Breast epithelium (tissue), 4 donors: Measurements from ENCODE around the gene DYNC1I1. TPM values are rescaled to one million over a fixed set of nuclear protein-coding genes. Genes with fewer than 3 reads are reported as not detected.

Experiments
- DNase-seq, 2 donors: peaks; one replicate each; pipeline ENCODE4 v3.0.0-alpha.2; 2019; ENCODE audit warnings: low spot score in 2 of 2
- H3K27ac ChIP-seq, 2 donors: fragments of 200-600 bp; sonication (generic) in 1 of 2; one replicate each; pipeline ENCODE4 v1.5.1; 2016 to 2019; ENCODE audit warnings: mild to moderate bottlenecking in 1 of 2
- H3K27me3 ChIP-seq, 2 donors: fragments of 200-600 bp; sonication (generic) in 1 of 2; one replicate each; pipeline versions ENCODE4 v1.5.1 to v1.6.0; 2017 to 2019; ENCODE audit warnings: control low read depth in 1 of 2, mild to moderate bottlenecking in 1 of 2
- H3K36me3 ChIP-seq: fragments of 200-600 bp; one replicate; pipeline ENCODE4 v1.5.1; 2019
- H3K4me1 ChIP-seq, 2 donors: fragments of 200-600 bp; sonication (generic); one replicate each; pipeline ENCODE4 v1.5.1; 2016 to 2019; ENCODE audit warnings: control low read depth in 1 of 2
- H3K4me3 ChIP-seq, 3 donors: fragments of 200-600 bp; sonication (generic); 1 replicate in 2 of 3; 2 replicates in 1 of 3; pipeline ENCODE4 v1.5.1; 2016 to 2019; ENCODE audit warnings: mild to moderate bottlenecking in 3 of 3, moderate library complexity in 2 of 3
- H3K9me3 ChIP-seq, 2 donors: fragments of 200-600 bp; sonication (generic) in 1 of 2; one replicate each; pipeline ENCODE4 v1.5.1; 2016 to 2019; ENCODE audit warnings: control low read depth in 1 of 2
- CTCF ChIP-seq, 3 donors: fragments of 450-650 bp; IDR thresholded peaks; one replicate each; pipeline ENCODE4 v1.5.1; 2016 to 2017; ENCODE audit warnings: antibody characterized with exemption in 3 of 3, mild to moderate bottlenecking in 3 of 3, moderate library complexity in 3 of 3
- POLR2A ChIP-seq: fragments of 450-650 bp; IDR thresholded peaks from one replicate; pipeline ENCODE4 v1.6.1; 2016; ENCODE audit warnings: antibody characterized with exemption, mild to moderate bottlenecking, moderate library complexity
- POLR2AphosphoS5 ChIP-seq, 3 donors: sonication (generic); formaldehyde crosslinking; IDR thresholded peaks; one replicate each; pipeline ENCODE4 v1.6.1; 2017; ENCODE audit warnings: antibody characterized with exemption in 3 of 3
- intact Hi-C: fragments of 100-400 bp; cut with DNase I; formaldehyde crosslinking; loops from one replicate; pipeline ENCODE4 v1.15.1; 2023; ENCODE audit warnings: low total_unique reads
- total RNA-seq, 3 donors: library from RNA; depleted of rRNA; stranded (reverse); fragments of >200 nt; gene quantifications; one replicate each; pipeline ENCODE4 v1.1.0, GENCODE V29; 2016

Gene DYNC1I1
- total RNA-seq, 3 donors from 2014 or later: 5.7 to 7.7 (median 6.6) TPM

- no peaks in the 10 kb centered on the region for H3K4me1 ChIP-seq
- no peak overlapping the region for H3K4me3 ChIP-seq
- TF ChIP-seq POLR2A (no peak), POLR2AphosphoS5 (IDR thresholded peaks at IDR 0.05) (no peak), CTCF (IDR thresholded peaks at IDR 0.05) (no peak)
- DNase-seq: no peak
- peaks cover 0 to 11% of the 10 kb centered on the region in 2 donors for H3K27me3 ChIP-seq
- H3K27ac ChIP-seq: no peak overlapping the region
- H3K9me3 ChIP-seq: no peaks in the 10 kb centered on the region
- intact Hi-C loops: no loop called here
- H3K36me3 ChIP-seq: no peaks in the 10 kb centered on the region
These were observed 136.1 kb downstream of the DYNC1I1 start for GRCh38 chr7:95908499-95908898.

GRCh38 chr7:95910341-95910740 is 138.0 kb downstream of the DYNC1I1 start:
- Histone ChIP-seq H3K27ac (no peak overlapping the region), H3K36me3 (no peaks in the 10 kb centered on the region), H3K9me3 (no peaks in the 10 kb centered on the region), H3K4me1 (no peaks in the 10 kb centered on the region), H3K4me3 (no peak overlapping the region), H3K27me3 (peaks cover 0 to 11% of the 10 kb centered on the region in 2 donors)
- no peak for DNase-seq
- TF ChIP-seq POLR2A (no peak), POLR2AphosphoS5 (IDR thresholded peaks at IDR 0.05) (no peak), CTCF (IDR thresholded peaks at IDR 0.05) (no peak)
- intact Hi-C loops: no loop called here

GRCh38 chr7:95915731-95916130 is 143.4 kb downstream of the DYNC1I1 start:
- Histone ChIP-seq H3K27ac (no peak overlapping the region), H3K4me3 (no peak overlapping the region), H3K9me3 (no peaks in the 10 kb centered on the region), H3K36me3 (no peaks in the 10 kb centered on the region), H3K4me1 (no peaks in the 10 kb centered on the region), H3K27me3 (no peaks in the 10 kb centered on the region)
- TF ChIP-seq POLR2A (no peak), POLR2AphosphoS5 (IDR thresholded peaks at IDR 0.05) (no peak), CTCF (IDR thresholded peaks at IDR 0.05) (no peak)
- DNase-seq: no peak
- intact Hi-C loops: no loop called here

GRCh38 chr7:95916573-95917297 is 144.4 kb downstream of the DYNC1I1 start:
- Histone ChIP-seq H3K9me3 (no peaks in the 10 kb centered on the region), H3K36me3 (no peaks in the 10 kb centered on the region), H3K27ac (no peak overlapping the region), H3K4me3 (no peak overlapping the region), H3K4me1 (no peaks in the 10 kb centered on the region), H3K27me3 (no peaks in the 10 kb centered on the region)
- intact Hi-C loops: no loop called here
- peak; percentile 68 to 82 for DNase-seq
- TF ChIP-seq CTCF (IDR thresholded peaks at IDR 0.05): peak; percentile 77 to 90 (median 82)
- TF ChIP-seq POLR2AphosphoS5 (IDR thresholded peaks at IDR 0.05): no peak

GRCh38 chr7:95917634-95918033 is 145.3 kb downstream of the DYNC1I1 start:
- H3K36me3 ChIP-seq: no peaks in the 10 kb centered on the region
- H3K27me3 ChIP-seq: no peaks in the 10 kb centered on the region
- intact Hi-C loops: no loop called here
- TF ChIP-seq POLR2A (no peak), CTCF (IDR thresholded peaks at IDR 0.05) (no peak), POLR2AphosphoS5 (IDR thresholded peaks at IDR 0.05) (no peak)
- no peak overlapping the region for H3K4me3 ChIP-seq
- no peak overlapping the region for H3K27ac ChIP-seq
- no peak for DNase-seq
- H3K4me1 ChIP-seq: no peaks in the 10 kb centered on the region
- no peaks in the 10 kb centered on the region for H3K9me3 ChIP-seq
